ENCODE measurements around the gene NFAM1.

DNA sequence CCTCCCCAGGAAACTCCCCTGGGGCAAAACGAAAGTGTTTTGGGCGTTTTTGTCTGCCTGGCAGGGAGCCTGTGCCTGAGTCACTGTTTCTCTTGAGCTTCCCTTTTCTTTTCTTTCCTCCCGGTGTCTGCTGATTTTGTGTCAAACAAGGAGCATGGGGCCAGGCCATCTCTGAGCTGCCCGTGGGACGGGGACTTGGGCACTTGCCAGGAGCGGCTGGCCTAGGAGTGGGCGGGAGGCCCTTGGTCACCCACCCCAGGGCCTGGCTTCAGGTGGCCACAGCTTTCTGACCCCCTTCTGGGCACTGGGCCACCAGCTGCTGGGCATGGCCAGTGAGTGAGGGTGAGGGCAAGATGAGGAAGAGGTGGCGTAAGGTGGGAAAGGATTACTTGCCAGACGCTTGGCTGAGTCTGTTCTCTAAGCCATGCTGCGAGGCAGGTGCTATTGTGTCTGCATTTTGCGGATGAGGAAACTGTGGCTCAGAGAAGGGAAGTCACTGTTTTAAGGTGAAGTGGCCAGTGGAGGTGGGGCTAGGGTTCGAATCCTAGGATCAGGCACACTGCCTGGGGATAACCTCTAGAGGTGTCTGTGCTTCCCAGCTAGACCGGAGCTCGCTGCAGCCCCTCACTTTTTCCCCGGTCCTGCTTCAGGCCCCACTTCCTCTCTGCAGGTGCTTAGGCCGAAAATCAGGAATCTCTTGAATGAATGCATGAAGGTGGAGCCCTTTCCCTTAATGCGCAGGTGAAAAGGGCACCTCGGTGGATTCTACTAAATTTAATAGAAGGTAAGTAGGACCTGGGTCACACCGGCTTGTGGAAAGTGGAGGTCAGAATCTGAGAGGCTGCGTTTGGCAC, 7.8 kb upstream of the NFAM1 start:
- TF ChIP-seq CTCF (conservative IDR thresholded peaks at IDR 0.05 in 1 of 2, IDR thresholded peaks at IDR 0.05 in 1 of 2; ENCODE audit: extremely low read depth in 1 of 2, insufficient read depth in 1 of 2, low read depth in 1 of 2, low read length in 2 of 2) (no peak), EZH2 (IDR thresholded peaks at IDR 0.05; ENCODE audit: borderline replicate concordance, low read length) (no peak)

Data from mammary epithelial cell (primary cell).